ENCODE results near the gene ZNF660.
"Not testable (repeated sequence)": the region's sequence is repeated elsewhere in the genome, so short reads cannot be mapped to it uniquely, and the experiment has no call there.

Gene ZNF660

GRCh38 chr3:44584646-44585501 lies at the start of gene ZNF660:
Gene ZNF660 (plus strand): TSS chr3:44584964. CDS start chr3:44594194, 9,230 bp downstream.
- Histone ChIP-seq H3K27me3 (replicated peaks) (no peaks in the 10 kb centered on the region), H3K27ac (no peak within 1 kb of the TSS), H3K36me3 (replicated peaks) (peaks cover 2% of the 10 kb centered on the region), H3K4me3 (ENCODE audit: low read depth, low read length) (peak within 1 kb of the TSS; percentile 76)
- in situ Hi-C loops (cut with HindIII; ENCODE audit: low pct_ligation_motif_present, low sequenced_read_pairs): no loop called here
- TF ChIP-seq, protein P1, sequence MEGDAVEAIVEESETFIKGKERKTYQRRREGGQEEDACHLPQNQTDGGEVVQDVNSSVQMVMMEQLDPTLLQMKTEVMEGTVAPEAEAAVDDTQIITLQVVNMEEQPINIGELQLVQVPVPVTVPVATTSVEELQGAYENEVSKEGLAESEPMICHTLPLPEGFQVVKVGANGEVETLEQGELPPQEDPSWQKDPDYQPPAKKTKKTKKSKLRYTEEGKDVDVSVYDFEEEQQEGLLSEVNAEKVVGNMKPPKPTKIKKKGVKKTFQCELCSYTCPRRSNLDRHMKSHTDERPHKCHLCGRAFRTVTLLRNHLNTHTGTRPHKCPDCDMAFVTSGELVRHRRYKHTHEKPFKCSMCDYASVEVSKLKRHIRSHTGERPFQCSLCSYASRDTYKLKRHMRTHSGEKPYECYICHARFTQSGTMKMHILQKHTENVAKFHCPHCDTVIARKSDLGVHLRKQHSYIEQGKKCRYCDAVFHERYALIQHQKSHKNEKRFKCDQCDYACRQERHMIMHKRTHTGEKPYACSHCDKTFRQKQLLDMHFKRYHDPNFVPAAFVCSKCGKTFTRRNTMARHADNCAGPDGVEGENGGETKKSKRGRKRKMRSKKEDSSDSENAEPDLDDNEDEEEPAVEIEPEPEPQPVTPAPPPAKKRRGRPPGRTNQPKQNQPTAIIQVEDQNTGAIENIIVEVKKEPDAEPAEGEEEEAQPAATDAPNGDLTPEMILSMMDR (IDR thresholded peaks at IDR 0.05; ENCODE audit: low read depth, low read length, missing control alignments): no peak
- DNase-seq: peak; percentile 38

DNA sequence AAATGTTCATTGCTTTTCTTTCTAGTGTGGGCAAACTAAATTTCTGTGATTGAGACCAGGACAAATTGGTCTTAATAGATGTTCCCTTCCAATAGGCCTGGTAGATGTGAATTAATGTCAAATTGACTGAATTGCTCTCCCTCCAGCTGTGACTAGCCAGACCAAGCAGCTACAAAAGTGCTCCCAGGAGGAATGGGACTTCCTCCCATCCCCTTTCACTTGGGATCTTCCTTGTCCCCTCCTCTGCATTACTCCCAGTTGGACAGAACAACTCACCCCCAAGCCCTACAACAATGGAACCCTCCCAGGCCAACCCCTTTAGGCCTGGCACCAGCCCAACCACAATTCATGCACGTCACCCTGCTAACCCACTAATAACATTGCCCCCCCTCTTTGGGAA lies 49.4 kb upstream of the ZNF660 start:
- Histone ChIP-seq H3K27ac (no peak overlapping the region), H3K36me3 (replicated peaks) (no peaks in the 10 kb centered on the region), H3K4me3 (ENCODE audit: low read depth, low read length) (no peak overlapping the region), H3K27me3 (replicated peaks) (no peaks in the 10 kb centered on the region)
- DNase-seq: no peak
- in situ Hi-C loops (cut with HindIII; ENCODE audit: low pct_ligation_motif_present, low sequenced_read_pairs): no loop called here
- TF ChIP-seq, protein P1 (IDR thresholded peaks at IDR 0.05; ENCODE audit: low read depth, low read length, missing control alignments): no peak

- in situ Hi-C loops (cut with HindIII; ENCODE audit: low pct_ligation_motif_present, low sequenced_read_pairs); H3K4me3 ChIP-seq (ENCODE audit: low read depth, low read length); H3K36me3 ChIP-seq (replicated peaks); H3K27me3 ChIP-seq (replicated peaks); H3K27ac ChIP-seq; DNase-seq: not testable (repeated sequence)
Observed at GRCh38 chr3:44544811-44545210, 40.0 kb upstream of the ZNF660 start.

- Histone ChIP-seq H3K27ac (peak within 1 kb of the TSS; percentile 10), H3K27me3 (replicated peaks) (no peaks in the 10 kb centered on the region), H3K36me3 (replicated peaks) (no peaks in the 10 kb centered on the region), H3K4me3 (ENCODE audit: low read depth, low read length) (peak within 1 kb of the TSS; percentile 90)
- peak; percentile 33 for DNase-seq
- TF ChIP-seq, protein P1 (IDR thresholded peaks at IDR 0.05; ENCODE audit: low read depth, low read length, missing control alignments): peak; percentile 5
- in situ Hi-C loops (cut with HindIII; ENCODE audit: low pct_ligation_motif_present, low sequenced_read_pairs): no loop called here
Observed at GRCh38 chr3:44554626-44555592, 29.9 kb upstream of the ZNF660 start, which contains the start of gene ZKSCAN7. Gene ZKSCAN7 (plus strand): TSS chr3:44555193. CDS start chr3:44557048, 1,855 bp downstream.

DNA sequence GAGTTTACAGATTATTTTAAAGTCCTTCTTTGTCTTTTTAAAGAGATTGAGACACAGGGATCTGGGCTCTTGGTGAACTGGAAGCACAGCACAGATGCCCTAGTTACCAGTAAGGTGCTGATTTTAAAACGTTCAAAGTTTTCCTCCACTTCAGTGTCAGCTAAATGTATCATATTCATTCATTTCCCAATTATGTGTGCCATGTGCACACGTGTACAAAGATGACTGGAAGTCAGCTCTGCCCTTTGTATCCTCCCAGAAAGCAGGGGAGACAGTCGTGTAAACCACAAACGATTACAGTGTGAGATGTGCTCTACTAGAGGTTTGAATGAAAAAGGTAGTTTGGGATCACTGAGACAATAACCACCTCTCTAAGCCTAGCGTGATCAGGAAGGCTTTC lies 29.0 kb upstream of the ZNF660 start:
- in situ Hi-C loops (cut with HindIII; ENCODE audit: low pct_ligation_motif_present, low sequenced_read_pairs): no loop called here
- DNase-seq: no peak
- H3K27ac ChIP-seq: no peak overlapping the region

More for the DNA sequence above, 29.0 kb upstream of the ZNF660 start:
- TF ChIP-seq, protein P1 (IDR thresholded peaks at IDR 0.05; ENCODE audit: low read depth, low read length, missing control alignments): no peak
- H3K27me3 ChIP-seq (replicated peaks): no peaks in the 10 kb centered on the region
- no peaks in the 10 kb centered on the region for H3K36me3 ChIP-seq (replicated peaks)
- peak overlapping the region; percentile 90 for H3K4me3 ChIP-seq (ENCODE audit: low read depth, low read length)
